ENCODE results near the gene FAT4.

FAT4 gene

DNA sequence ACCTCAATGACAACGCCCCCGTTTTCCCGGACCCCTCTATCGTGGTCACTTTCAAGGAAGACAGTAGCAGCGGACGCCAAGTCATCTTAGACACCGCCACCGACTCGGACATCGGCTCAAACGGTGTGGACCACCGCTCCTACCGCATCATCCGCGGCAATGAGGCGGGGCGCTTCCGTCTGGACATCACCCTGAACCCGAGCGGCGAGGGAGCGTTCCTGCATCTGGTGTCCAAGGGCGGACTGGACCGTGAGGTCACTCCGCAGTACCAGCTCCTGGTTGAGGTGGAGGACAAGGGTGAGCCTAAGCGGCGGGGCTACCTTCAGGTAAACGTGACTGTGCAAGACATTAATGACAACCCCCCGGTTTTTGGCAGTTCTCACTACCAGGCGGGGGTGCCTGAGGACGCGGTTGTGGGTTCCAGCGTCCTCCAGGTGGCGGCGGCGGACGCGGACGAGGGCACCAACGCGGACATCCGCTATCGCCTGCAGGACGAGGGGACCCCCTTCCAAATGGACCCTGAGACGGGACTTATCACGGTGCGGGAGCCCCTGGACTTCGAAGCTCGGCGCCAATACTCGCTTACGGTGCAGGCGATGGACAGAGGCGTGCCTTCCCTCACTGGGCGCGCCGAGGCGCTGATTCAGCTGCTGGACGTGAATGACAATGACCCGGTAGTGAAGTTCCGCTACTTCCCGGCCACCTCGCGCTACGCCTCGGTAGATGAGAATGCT, 2.2 kb downstream of the FAT4 start:
- DNase-seq (ENCODE audit: low read depth), result peak; percentile 26

DNA sequence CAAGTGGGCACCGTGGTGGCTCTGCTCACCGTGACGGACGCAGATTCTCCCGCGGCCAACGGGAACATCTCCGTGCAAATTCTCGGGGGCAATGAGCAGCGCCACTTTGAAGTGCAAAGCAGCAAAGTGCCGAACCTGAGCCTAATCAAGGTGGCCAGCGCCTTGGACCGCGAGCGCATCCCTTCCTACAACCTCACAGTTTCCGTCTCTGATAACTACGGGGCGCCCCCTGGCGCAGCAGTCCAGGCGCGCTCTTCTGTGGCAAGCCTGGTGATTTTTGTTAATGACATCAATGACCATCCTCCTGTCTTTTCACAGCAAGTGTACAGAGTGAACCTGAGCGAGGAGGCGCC, 2.7 kb downstream of the FAT4 start:
- DNase-seq (ENCODE audit: low read depth), result peak; percentile 58

DNA sequence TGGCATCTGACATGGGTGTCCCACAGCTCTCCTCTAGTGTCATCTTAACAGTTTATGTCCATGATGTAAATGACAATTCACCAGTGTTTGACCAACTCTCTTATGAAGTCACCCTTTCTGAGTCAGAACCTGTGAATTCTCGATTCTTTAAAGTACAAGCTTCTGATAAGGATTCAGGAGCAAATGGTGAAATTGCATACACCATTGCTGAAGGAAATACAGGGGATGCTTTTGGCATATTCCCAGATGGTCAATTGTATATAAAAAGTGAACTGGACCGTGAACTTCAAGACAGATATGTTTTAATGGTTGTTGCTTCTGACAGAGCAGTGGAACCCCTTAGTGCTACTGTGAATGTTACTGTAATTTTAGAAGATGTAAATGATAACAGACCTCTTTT, 4.6 kb downstream of the FAT4 start:
- no peak for DNase-seq (ENCODE audit: low read depth)

DNA sequence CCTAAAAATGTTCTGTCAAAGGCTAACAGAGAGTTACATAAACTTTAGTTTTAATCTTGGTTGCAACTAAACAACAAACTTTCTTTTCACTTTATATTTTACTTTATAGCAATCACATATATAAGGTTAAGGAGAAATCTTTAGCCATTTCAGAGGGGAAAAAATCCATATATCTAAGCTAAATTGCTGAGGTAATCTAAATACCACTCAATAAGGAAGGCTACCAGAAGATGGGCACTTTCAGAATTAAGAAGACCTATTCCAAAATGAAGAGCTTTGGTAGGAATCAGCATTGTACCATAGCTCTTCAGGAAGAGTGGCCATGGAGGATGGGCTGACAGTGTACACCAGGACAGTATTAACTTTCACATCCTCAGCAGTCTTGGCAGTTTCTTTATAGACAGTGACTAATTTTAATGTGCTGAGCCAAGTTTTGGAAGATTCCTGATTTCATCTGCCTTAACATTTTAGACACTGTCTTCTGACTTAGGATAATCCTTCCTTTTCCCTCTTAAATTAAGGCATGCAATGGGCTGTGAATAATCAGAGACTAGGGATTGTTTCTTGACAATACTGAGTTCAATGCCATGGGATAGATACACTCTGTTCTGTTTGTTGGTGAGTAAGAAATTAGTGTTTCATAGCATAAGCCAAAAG, 7.1 kb downstream of the FAT4 start:
- peak; percentile 72 for DNase-seq (ENCODE audit: low read depth)

DNA sequence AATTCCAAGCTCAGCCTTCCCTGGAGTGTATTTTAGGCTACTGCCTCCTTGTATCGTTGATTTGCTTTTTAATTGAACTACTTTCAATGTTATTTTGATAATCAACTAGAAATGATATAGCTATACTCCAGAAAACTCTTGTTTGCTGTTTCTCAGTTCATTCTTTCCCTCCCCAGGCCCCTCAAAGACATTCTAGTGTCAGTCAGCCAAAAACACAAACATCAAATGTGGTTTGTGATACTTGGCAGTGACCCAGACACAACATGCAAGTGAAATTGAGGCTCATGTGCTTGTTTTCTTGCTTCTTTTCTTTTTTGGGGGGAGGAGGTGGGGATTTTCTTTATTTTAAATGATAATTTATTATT, 7.6 kb downstream of the FAT4 start:
- peak; percentile 56 for DNase-seq (ENCODE audit: low read depth)

DNA sequence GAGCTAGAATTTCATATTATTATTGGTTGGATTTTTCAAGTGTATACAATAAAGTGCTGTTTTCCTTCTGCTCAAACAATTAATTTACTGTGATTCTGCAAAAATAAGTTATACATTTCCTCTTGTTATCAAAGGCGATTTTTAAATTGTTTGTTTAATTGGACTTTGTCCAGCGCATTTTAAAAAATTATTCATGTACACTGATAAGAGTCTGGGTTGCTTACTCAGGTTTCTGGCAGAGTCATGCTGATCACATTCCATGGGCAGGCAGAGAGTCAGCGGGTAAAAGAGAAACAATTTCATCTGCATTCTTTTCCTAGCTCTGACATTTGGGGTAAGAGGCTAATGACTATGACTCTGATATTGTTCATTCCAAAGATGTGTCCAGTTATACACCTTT, 8.9 kb downstream of the FAT4 start:
- peak; percentile 29 for DNase-seq (ENCODE audit: low read depth)

DNA sequence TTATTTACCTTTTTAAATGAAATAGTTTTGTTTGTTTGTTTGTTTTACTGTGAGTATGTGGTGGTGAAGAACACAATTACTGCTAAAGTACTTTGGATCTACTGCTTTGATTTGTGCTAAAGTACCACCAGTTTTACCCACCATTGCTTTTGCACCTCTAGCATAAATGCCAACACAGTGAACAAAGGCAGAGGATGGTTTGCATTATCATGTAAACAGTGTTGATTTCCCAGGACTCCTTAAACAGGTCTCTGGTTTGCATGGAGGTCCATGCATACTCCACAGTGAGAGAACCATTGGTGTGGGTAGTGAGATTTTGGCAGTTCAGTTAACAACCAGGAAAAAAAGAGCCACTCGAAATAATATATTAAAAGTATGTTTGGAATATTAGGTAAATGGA, 11.0 kb downstream of the FAT4 start:
- DNase-seq (ENCODE audit: low read depth), result no peak

DNA sequence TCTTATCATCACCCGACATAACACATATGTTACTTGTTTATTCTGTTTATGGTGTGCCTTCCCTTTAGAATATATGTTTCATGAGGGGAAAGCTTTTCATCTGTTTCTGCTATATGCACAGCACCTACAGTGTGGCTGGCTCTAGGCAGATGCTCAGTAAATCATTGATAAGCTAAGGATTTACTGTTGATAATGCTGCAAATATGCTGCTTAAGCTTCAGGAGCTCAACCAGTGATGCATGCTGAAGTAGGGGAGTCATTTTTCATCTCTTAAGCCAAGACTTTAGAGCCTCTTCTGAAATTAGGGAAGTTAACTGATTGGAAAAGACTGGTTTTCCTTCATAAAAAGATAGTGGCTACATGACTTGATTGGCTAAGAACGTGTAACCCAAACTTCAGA, 16.4 kb downstream of the FAT4 start:
- no peak for DNase-seq (ENCODE audit: low read depth)

DNA sequence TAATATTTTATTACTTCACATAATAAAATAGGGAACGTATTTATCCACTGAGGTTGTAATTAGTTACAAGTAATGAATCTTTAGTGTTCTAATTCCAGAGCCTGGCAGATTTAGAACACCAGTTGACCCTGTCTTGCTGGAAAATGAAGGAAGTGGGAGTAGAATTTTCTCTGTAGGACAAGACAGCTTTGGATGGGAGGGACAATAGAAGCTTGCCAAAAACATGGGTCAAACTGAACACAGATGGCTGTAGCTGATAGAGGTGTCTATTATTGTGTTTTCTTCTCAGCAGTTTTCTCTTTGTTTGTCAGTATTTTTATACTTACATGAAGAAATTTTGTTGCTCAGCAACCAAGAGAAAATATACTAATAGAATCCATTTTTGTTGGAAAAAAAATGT, 20.2 kb downstream of the FAT4 start:
- DNase-seq (ENCODE audit: low read depth), result no peak

DNA sequence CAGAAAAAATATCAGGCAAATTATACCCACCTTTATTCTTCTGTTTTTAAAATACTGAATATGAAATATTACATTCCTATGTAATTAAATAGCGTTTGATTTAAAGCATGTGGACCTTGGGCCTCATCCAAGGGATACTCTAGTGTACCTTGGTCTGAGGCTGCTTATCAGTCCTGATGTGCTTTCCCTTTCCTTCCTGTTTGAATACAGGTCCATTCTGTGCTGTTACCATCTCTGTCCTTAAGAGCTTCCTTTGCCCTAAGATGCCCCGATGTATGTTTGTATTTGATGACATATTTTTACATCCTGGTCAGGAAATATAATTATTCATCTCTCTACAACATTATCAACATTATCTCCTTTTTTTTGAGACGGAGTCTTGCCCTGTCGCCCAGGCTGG, 24.1 kb downstream of the FAT4 start:
- DNase-seq (ENCODE audit: low read depth), result no peak

DNA sequence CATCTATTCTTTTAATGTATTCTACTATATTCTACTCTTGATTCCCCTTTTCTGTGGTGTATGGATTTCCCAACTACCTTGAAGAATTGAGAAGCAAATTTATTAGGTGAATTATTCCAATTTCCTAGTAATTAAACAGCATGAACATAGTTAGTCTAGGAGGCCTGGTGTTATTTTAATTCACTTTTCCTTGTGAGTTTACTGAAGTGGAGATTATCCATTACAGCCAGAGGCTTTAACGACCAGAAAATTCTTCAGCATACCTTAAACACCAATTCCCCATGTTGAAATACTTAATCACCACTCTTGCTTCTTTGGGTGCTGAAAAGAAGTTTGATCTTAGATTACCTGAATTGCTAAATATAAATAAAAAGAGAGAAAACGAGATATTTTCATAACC, 29.4 kb downstream of the FAT4 start:
- no peak for DNase-seq (ENCODE audit: low read depth)

DNA sequence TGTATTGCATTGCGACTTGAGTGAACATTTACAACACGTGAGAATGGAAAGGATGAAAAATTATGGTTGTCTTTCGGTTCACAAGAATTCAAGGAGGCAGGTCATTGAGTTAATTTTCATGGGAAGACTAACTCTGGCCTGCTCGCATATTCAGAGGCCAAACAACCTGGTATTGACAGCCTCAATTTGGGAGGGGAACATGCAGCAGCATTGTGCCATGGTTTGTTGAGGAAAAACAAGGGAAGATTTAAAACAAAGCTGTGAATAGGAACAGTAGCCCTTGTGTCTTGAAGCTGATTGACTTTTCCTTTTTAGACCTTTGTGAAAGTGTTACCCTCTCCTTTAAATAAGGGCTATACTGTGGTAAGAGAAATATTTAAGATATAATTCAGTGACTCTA, 31.9 kb downstream of the FAT4 start:
- no peak for DNase-seq (ENCODE audit: low read depth)

DNA sequence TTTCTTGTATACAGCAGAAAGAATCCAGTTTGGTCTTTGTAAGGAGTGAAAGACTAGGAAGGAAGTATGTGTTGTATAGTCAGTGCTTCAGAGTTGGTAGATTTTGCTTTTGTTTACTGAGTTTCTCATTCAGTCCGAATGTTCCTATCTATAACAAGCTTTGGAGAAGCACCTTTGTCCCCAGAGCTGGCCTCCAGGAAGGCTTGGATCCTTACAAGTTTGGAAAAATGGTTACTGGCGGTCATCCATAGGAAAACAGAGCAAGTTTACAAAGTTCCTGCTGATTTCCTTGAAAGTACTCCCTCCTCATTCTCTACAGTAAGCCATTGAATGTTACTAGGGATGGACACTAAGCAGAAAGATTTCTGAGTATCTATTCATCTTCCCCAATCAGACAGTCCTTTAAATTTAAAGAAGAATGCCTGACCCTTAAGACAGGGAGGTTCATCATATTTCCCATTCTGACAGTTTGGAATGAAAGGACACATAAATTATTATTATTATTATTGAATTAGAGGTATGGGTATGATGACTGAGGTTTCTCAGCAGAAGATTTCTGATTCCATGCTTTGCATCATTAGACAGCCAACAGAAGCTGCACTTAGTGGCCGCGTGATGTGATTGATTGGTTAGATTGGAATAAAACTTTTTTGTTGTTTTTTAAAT, 35.8 kb downstream of the FAT4 start:
- DNase-seq (ENCODE audit: low read depth), result no peak

DNA sequence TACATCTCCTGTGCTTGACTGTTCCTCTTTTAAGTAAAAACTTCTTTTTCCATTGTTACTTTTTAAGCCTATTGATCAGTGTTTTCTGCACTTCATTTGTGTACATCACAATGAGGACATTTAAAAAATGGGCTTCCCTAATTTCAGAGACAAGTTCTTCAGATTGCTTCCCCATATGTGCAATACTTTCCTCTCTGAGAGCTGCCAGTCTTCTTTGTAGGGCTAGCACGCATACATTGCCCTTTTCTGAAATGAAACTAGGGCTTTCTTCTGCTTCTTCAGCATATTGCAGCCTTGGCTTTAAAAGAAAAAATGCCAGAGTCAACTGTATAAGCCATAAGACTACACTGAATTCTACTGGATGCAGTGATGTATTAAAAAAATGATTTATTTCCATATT, 37.8 kb downstream of the FAT4 start:
- DNase-seq (ENCODE audit: low read depth), result no peak

DNA sequence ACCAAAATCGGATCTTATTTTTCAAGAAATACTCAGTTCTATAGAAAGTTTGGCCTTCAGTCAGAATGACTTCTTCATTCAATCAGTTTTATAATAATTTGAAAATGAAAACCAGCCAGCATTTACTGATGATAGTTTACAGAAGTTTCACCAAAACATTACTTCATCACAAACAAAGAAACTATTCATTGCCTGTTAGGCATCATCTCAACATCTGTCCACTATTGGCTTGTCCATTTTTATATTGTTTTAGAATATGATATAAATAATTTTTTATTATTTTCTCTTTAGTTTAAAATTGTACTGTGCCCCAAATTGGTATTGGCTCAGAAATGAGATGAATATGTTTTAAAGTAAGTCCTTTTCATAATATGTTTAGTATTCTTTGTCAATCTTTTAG, 38.4 kb downstream of the FAT4 start:
- no peak for DNase-seq (ENCODE audit: low read depth)

DNA sequence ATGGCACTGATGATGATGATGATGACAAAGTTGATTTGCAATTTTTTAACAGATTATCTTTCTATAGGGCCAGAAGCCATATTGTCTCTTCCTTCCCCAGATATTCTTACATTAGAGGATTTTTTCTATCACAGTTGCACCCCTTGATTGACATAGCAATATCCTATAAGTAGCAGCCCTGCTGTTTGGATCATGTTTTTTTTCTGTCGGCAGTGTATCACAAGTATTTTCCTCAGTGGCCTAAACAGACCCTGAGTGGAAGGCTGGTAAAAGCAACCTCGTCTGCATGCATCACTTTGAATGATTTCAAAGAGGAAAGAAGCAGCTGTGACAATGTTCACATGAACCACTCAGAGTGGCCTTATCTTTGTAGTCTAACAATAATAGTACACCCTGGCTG, 41.0 kb downstream of the FAT4 start:
- no peak for DNase-seq (ENCODE audit: low read depth)

DNA sequence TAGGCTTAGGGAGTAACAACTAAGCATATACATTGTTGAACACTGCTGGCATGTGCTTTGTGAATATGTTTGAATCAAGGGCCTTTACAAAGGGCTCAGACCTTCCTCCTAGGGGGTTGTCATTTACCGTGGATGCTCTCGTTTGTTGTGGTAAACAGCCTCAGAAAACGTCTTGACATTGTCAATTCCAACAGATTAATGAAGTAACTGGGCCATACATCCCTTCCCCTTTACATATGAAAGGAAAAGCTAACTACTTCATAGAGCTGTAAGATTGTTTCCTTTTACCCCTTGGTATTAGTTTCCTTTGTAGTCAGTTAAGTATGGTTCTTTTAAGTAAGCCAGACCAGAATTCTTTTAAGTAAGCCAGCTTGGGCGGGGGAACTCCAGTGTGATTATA, 42.9 kb downstream of the FAT4 start:
- no peak for DNase-seq (ENCODE audit: low read depth)

DNA sequence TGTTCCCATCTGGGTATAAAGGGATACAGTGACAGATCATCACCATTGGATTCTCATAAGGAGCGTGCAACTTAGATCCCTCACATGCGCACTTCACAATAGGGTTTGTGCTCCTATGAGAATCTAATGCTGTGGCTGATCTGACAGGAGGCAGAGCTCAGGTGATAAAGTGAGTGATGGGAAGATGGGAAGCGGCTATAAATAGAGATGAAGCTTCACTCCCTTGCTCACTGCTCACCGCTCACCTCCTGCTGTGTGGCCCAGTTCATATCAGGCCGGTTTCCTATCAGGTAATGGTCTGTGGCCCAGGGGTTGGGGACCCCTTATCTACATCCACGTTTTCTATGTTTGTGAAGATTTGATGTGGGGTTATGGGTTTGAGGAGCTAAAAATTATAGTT, 43.7 kb downstream of the FAT4 start:
- DNase-seq (ENCODE audit: low read depth), result no peak

DNA sequence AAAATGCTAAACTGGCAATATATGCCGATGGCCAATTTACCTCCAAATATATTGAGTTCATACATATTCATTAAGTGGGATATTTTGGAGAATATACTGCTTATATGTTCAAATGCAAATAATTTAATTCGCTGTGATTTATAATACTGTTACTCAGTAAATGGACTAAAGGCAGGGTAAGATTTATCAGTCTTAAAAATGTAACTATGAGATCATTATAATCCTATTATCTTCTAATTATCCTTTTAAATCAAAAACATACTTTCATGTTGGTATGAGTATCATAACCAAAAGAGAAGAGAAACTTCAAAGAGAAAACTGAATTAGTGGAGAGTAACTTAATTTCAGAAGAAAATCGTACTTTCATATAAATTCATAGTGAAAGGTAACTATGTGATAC, 44.6 kb downstream of the FAT4 start:
- no peak for DNase-seq (ENCODE audit: low read depth)

DNA sequence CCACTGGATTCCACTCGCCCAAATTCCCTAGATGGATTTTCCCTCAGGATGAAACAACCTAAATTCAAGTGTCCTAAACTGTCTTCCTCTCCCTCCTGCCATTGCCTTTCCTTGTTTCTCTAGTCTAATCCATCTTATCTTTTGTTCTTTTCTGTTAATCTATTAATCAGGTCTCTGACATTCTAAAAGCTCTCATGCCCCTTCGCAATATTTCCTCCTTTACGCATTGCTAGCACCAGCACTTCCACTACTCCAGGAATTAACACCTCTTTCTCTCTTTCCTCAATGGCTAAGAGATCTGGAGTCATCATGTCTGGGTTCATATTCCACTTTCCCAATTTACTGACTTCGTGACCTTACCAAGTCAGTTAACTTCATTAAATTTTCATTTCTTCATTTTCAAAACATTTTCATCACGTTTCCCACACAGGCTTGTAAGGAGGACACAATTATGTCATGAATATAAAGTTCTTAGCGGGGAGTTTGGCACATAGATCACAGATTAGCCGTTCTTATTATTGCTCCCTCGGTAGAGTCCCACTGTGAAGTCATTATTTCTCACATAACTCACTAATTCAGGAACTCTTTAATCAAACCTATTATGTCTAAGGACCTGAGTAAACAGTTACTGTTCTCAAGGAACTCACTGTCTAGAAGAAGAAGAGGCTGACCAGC, 45.3 kb downstream of the FAT4 start:
- DNase-seq (ENCODE audit: low read depth), result no peak

DNA sequence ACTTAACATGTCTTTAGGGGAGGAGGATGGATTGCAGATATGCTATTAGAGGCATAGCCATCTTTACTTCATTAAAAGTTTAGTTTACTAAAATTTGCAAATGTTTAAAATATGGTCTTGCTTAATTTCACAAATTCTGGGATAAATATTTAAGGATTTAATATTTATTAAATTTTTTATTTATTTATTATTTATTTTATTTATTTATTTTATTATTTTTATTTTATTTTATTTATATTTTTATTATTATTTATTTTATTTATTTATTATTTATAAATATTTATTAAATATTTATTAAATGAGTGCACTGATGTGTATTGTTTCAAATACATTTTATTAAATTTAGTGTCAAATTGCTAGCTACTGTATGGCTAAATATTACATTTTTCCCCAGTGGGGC, 46.0 kb downstream of the FAT4 start:
- DNase-seq (ENCODE audit: low read depth), result no peak
